Glomerular endothelial cell (primary cell): ENCODE data around the gene ST3GAL5. TPM values are rescaled to one million over a fixed set of nuclear protein-coding genes. Genes with fewer than 3 reads are reported as not detected.
"Not testable (repeated sequence)": the region's sequence is repeated elsewhere in the genome, so short reads cannot be mapped to it uniquely, and the experiment has no call there.

Source experiments
- DNase-seq: peaks from one replicate; pipeline ENCODE4 v3.0.0-alpha.2; 2011; ENCODE audit warnings: low read depth, low spot score; ENCODE audit errors: extremely low read depth
- total RNA-seq: library from RNA; depleted of rRNA; stranded (reverse); fragments of >200 nt; gene quantifications from 2 replicates; pipeline ENCODE4 v1.2.3, GENCODE V29; 2015

ST3GAL5 gene
- total RNA-seq, 1 donor from 2014 or later, result 33.4 TPM

GRCh38 chr2:85840091-85840490 lies 48.7 kb downstream of the ST3GAL5 start:
- DNase-seq, result no peak

- no peak for DNase-seq
These were observed 49.3 kb downstream of the ST3GAL5 start for GRCh38 chr2:85839461-85839860.

- no peak for DNase-seq
These were observed 50.1 kb downstream of the ST3GAL5 start for GRCh38 chr2:85838641-85839040.

GRCh38 chr2:85838181-85838580 lies 50.6 kb downstream of the ST3GAL5 start:
- DNase-seq, result no peak

GRCh38 chr2:85834466-85834865 lies 54.3 kb downstream of the ST3GAL5 start:
- no peak for DNase-seq

GRCh38 chr2:85831735-85832134 lies 57.1 kb downstream of the ST3GAL5 start:
- DNase-seq, result no peak

GRCh38 chr2:85830645-85831044 lies 58.1 kb downstream of the ST3GAL5 start:
- no peak for DNase-seq

- not testable (repeated sequence) for DNase-seq
These were observed 59.4 kb downstream of the ST3GAL5 start for GRCh38 chr2:85829394-85829793.

- no peak for DNase-seq
These were observed 60.1 kb downstream of the ST3GAL5 start for GRCh38 chr2:85828725-85829124.

- no peak for DNase-seq
These were observed 60.8 kb downstream of the ST3GAL5 start for GRCh38 chr2:85827879-85828569.

GRCh38 chr2:85826990-85827878 lies 61.6 kb downstream of the ST3GAL5 start:
- DNase-seq, result no peak

GRCh38 chr2:85823951-85824350 lies 64.8 kb downstream of the ST3GAL5 start:
- no peak for DNase-seq

- DNase-seq, result no peak
These were observed 66.0 kb downstream of the ST3GAL5 start for GRCh38 chr2:85822766-85823165.

- no peak for DNase-seq
These were observed 68.8 kb downstream of the ST3GAL5 start for GRCh38 chr2:85819811-85820510.

- no peak for DNase-seq
These were observed 73.8 kb downstream of the ST3GAL5 start for GRCh38 chr2:85814802-85815550.

- peak; percentile 57 for DNase-seq
These were observed 74.6 kb downstream of the ST3GAL5 start for GRCh38 chr2:85813982-85814801.

- DNase-seq, result no peak
These were observed 75.4 kb downstream of the ST3GAL5 start for GRCh38 chr2:85813211-85813981.

GRCh38 chr2:85812094-85812735 lies 76.6 kb downstream of the ST3GAL5 start:
- DNase-seq, result no peak
